Mesodermal cell (in vitro differentiated cells): ENCODE data around the gene KCNB1.

ENCODE experiments used
- H3K27ac ChIP-seq: 2 replicates; pipeline ENCODE4 v1.7.0; 2013; ENCODE audit warnings: mild to moderate bottlenecking, low read depth, low read length, moderate library complexity; ENCODE audit not compliant: severe bottlenecking
- H3K36me3 ChIP-seq: 2 replicates; pipeline ENCODE4 v1.7.1; 2013; ENCODE audit warnings: mild to moderate bottlenecking, low read length, moderate library complexity; ENCODE audit not compliant: control insufficient read depth, insufficient read depth
- H3K4me1 ChIP-seq: one replicate; pipeline ENCODE4 v1.7.1; 2013; ENCODE audit warnings: mild to moderate bottlenecking, low read length; ENCODE audit not compliant: insufficient read depth, control insufficient read depth, poor library complexity, severe bottlenecking
- H3K4me3 ChIP-seq: 2 replicates; pipeline ENCODE4 v1.7.0; 2013; ENCODE audit warnings: low read length, control low read depth, mild to moderate bottlenecking; ENCODE audit not compliant: insufficient read depth, poor library complexity, severe bottlenecking; ENCODE audit errors: extremely low read depth
- H3K9me3 ChIP-seq: 2 replicates; pipeline ENCODE4 v1.7.1; 2013; ENCODE audit warnings: mild to moderate bottlenecking, low read length, moderate library complexity; ENCODE audit not compliant: control insufficient read depth
- WGBS, 2 experiments: methylation state at CpG; one replicate each; pipeline ENCODE4 v1.1.5; 2013; ENCODE audit warnings: missing lambda C conversion rate in 2 of 2; ENCODE audit not compliant: insufficient coverage in 2 of 2; 5-methylcytosine and 5-hydroxymethylcytosine counted together

KCNB1 gene

GRCh38 chr20:49422161-49422560, 60.3 kb downstream of the KCNB1 start:
- Histone ChIP-seq H3K36me3 (no peaks in the 10 kb centered on the region), H3K4me1 (peaks cover 8% of the 10 kb centered on the region), H3K9me3 (no peaks in the 10 kb centered on the region), H3K4me3 (no peak overlapping the region), H3K27ac (no peak overlapping the region)
- 89 to 100% methylated on average over 3 of the region's 6 CpGs for WGBS, 2 experiments

- H3K9me3 ChIP-seq: no peaks in the 10 kb centered on the region
- no peaks in the 10 kb centered on the region for H3K36me3 ChIP-seq
- H3K27ac ChIP-seq: no peak overlapping the region
- 92 to 94% methylated on average over 6 of the region's 6 CpGs for WGBS, 2 experiments
- H3K4me3 ChIP-seq: no peak overlapping the region
- peaks cover 8% of the 10 kb centered on the region for H3K4me1 ChIP-seq
Observed at GRCh38 chr20:49420811-49421295, 61.6 kb downstream of the KCNB1 start.

GRCh38 chr20:49420292-49420691, 62.2 kb downstream of the KCNB1 start:
- Histone ChIP-seq H3K9me3 (no peaks in the 10 kb centered on the region), H3K4me1 (peaks cover 8% of the 10 kb centered on the region), H3K4me3 (no peak overlapping the region), H3K27ac (no peak overlapping the region), H3K36me3 (no peaks in the 10 kb centered on the region)
- WGBS, 2 experiments: 92 to 100% methylated on average over 1 of the region's 1 CpG

- H3K36me3 ChIP-seq: no peaks in the 10 kb centered on the region
- WGBS, 2 experiments: 80 to 90% methylated on average over 1 of the region's 1 CpG
Observed at GRCh38 chr20:49419785-49420184, 62.7 kb downstream of the KCNB1 start.

GRCh38 chr20:49418809-49419208, 63.7 kb downstream of the KCNB1 start:
- Histone ChIP-seq H3K36me3 (no peaks in the 10 kb centered on the region), H3K27ac (no peak overlapping the region)
- 83 to 95% methylated on average over 1 to 3 of the region's 7 CpGs for WGBS, 2 experiments

More at GRCh38 chr20:49419785-49420184, 62.7 kb downstream of the KCNB1 start:
- peaks cover 8% of the 10 kb centered on the region for H3K4me1 ChIP-seq
- H3K9me3 ChIP-seq: no peaks in the 10 kb centered on the region
- H3K4me3 ChIP-seq: no peak overlapping the region
- no peak overlapping the region for H3K27ac ChIP-seq

GRCh38 chr20:49417843-49418555, 64.5 kb downstream of the KCNB1 start:
- Histone ChIP-seq H3K4me1 (peaks cover 8% of the 10 kb centered on the region), H3K27ac (no peak overlapping the region), H3K36me3 (no peaks in the 10 kb centered on the region), H3K9me3 (no peaks in the 10 kb centered on the region), H3K4me3 (no peak overlapping the region)
- WGBS, 2 experiments: 100% methylated on average over 1 of the region's 9 CpGs

More at GRCh38 chr20:49418809-49419208, 63.7 kb downstream of the KCNB1 start:
- H3K4me3 ChIP-seq: no peak overlapping the region
- no peaks in the 10 kb centered on the region for H3K9me3 ChIP-seq
- peaks cover 8% of the 10 kb centered on the region for H3K4me1 ChIP-seq

GRCh38 chr20:49415668-49416044, 66.8 kb downstream of the KCNB1 start:
- Histone ChIP-seq H3K9me3 (no peaks in the 10 kb centered on the region), H3K36me3 (no peaks in the 10 kb centered on the region), H3K4me3 (no peak overlapping the region), H3K27ac (no peak overlapping the region), H3K4me1 (peaks cover 8% of the 10 kb centered on the region)
- WGBS, 2 experiments: 87 to 92% methylated on average over 7 to 8 of the region's 8 CpGs

GRCh38 chr20:49415005-49415667, 67.3 kb downstream of the KCNB1 start:
- 73 to 88% methylated on average over 3 to 4 of the region's 8 CpGs for WGBS, 2 experiments

GRCh38 chr20:49413677-49414076, 68.8 kb downstream of the KCNB1 start:
- 81 to 90% methylated on average over 4 of the region's 4 CpGs for WGBS, 2 experiments
- H3K9me3 ChIP-seq: no peaks in the 10 kb centered on the region
- no peak overlapping the region for H3K4me3 ChIP-seq
- H3K36me3 ChIP-seq: no peaks in the 10 kb centered on the region
- peaks cover 8% of the 10 kb centered on the region for H3K4me1 ChIP-seq
- no peak overlapping the region for H3K27ac ChIP-seq

More at GRCh38 chr20:49415005-49415667, 67.3 kb downstream of the KCNB1 start:
- H3K4me1 ChIP-seq: peaks cover 8% of the 10 kb centered on the region
- H3K4me3 ChIP-seq: no peak overlapping the region
- H3K36me3 ChIP-seq: no peaks in the 10 kb centered on the region
- no peaks in the 10 kb centered on the region for H3K9me3 ChIP-seq
- H3K27ac ChIP-seq: no peak overlapping the region

GRCh38 chr20:49412953-49413352, 69.5 kb downstream of the KCNB1 start:
- Histone ChIP-seq H3K27ac (no peak overlapping the region), H3K36me3 (no peaks in the 10 kb centered on the region), H3K4me1 (peaks cover under 1% of the 10 kb centered on the region), H3K4me3 (no peak overlapping the region), H3K9me3 (no peaks in the 10 kb centered on the region)
- 73 to 88% methylated on average over 2 to 3 of the region's 6 CpGs for WGBS, 2 experiments

GRCh38 chr20:49412254-49412653, 70.2 kb downstream of the KCNB1 start:
- no peak overlapping the region for H3K4me3 ChIP-seq
- no peaks in the 10 kb centered on the region for H3K4me1 ChIP-seq
- no peaks in the 10 kb centered on the region for H3K9me3 ChIP-seq
- 96 to 100% methylated on average over 3 to 4 of the region's 4 CpGs for WGBS, 2 experiments
- H3K27ac ChIP-seq: no peak overlapping the region
- no peaks in the 10 kb centered on the region for H3K36me3 ChIP-seq
